Natural killer cell treated with Interleukin-12 subunit alpha and Interleukin-12 subunit beta and Interleukin-15 and Interleukin-18, amount 100 ng/mL, for 72 hours (primary cell): Measurements from ENCODE around the gene GADD45G. TPM values are rescaled to one million over a fixed set of nuclear protein-coding genes. Genes with fewer than 3 reads are reported as not detected.

Source experiments
- ATAC-seq, 2 donors: fragments of 150-1000 bp; cut with Tn5 transposase in 1 of 2; sonication (Bioruptor Pico), chemical (Tn5 transposase) in 1 of 2; 2 replicates each; pipeline ENCODE4 v1.10.0; 2021
- DNase-seq: peaks from one replicate; pipeline ENCODE4 v3.0.0; 2022; ENCODE audit warnings: low spot score
- H3K27ac Mint-ChIP-seq, 2 donors: 1 replicate in 1 of 2; 2 replicates in 1 of 2; pipeline ENCODE4 v1.8.0; 2022; ENCODE audit warnings: mixed read lengths in 2 of 2, mild to moderate bottlenecking in 1 of 2, moderate library complexity in 1 of 2
- H3K27me3 Mint-ChIP-seq, 2 donors: 1 replicate in 1 of 2; 2 replicates in 1 of 2; pipeline ENCODE4 v1.8.0; 2022; ENCODE audit warnings: mixed read lengths in 2 of 2
- H3K36me3 Mint-ChIP-seq: one replicate; pipeline ENCODE4 v1.8.0; 2022; ENCODE audit warnings: mixed read lengths
- H3K4me1 Mint-ChIP-seq, 2 donors: 1 replicate in 1 of 2; 2 replicates in 1 of 2; pipeline ENCODE4 v1.8.0; 2022; ENCODE audit warnings: low read depth in 2 of 2, mixed read lengths in 2 of 2, mild to moderate bottlenecking in 1 of 2
- H3K4me3 Mint-ChIP-seq: one replicate; pipeline ENCODE4 v1.8.0; 2022; ENCODE audit warnings: mixed read lengths
- H3K9me3 Mint-ChIP-seq: 2 replicates; pipeline ENCODE4 v1.8.0; 2022; ENCODE audit warnings: mixed read lengths
- total RNA-seq, 2 donors: library from RNA; stranded (reverse); gene quantifications; one replicate each; pipeline ENCODE4 v1.2.3, GENCODE V29; 2022

The GADD45G gene
- total RNA-seq, 2 donors from 2014 or later: 24.3 to 68.6 TPM

- Mint-ChIP-seq H3K9me3 (no peaks in the 10 kb centered on the region), H3K4me3 (no peak overlapping the region), H3K36me3 (no peaks in the 10 kb centered on the region), H3K27me3 (peaks cover 0 to 6% of the 10 kb centered on the region in 2 donors), H3K4me1 (peaks cover 0 to 2% of the 10 kb centered on the region in 2 donors), H3K27ac (no peak overlapping the region)
- no peak for DNase-seq
- ATAC-seq: no peak
Observed at GRCh38 chr9:89621676-89622075, 16.9 kb downstream of the GADD45G start.

- DNase-seq (no peak), ATAC-seq (no peak)
- Mint-ChIP-seq H3K9me3 (no peaks in the 10 kb centered on the region), H3K36me3 (no peaks in the 10 kb centered on the region), H3K27ac (no peak overlapping the region), H3K27me3 (peaks cover 0 to 8% of the 10 kb centered on the region in 2 donors), H3K4me3 (no peak overlapping the region), H3K4me1 (peaks cover 0 to 3% of the 10 kb centered on the region in 2 donors)
Observed at GRCh38 chr9:89622933-89623861, 18.4 kb downstream of the GADD45G start.

GRCh38 chr9:89623925-89624420 lies 19.2 kb downstream of the GADD45G start:
- no peak for ATAC-seq
- H3K27me3 Mint-ChIP-seq: peaks cover 0 to 8% of the 10 kb centered on the region in 2 donors
- H3K9me3 Mint-ChIP-seq: no peaks in the 10 kb centered on the region
- peaks cover 0 to 7% of the 10 kb centered on the region in 2 donors for H3K4me1 Mint-ChIP-seq
- no peak for DNase-seq
- no peak overlapping the region for H3K4me3 Mint-ChIP-seq
- H3K36me3 Mint-ChIP-seq: no peaks in the 10 kb centered on the region
- H3K27ac Mint-ChIP-seq: no peak overlapping the region

- no peaks in the 10 kb centered on the region for H3K36me3 Mint-ChIP-seq
Observed at GRCh38 chr9:89625721-89626687, 21.2 kb downstream of the GADD45G start.

GRCh38 chr9:89626741-89627265 lies 22.0 kb downstream of the GADD45G start:
- DNase-seq: no peak
- H3K4me3 Mint-ChIP-seq: no peak overlapping the region
- no peak for ATAC-seq
- H3K9me3 Mint-ChIP-seq: no peaks in the 10 kb centered on the region
- H3K27ac Mint-ChIP-seq: peak overlapping the region in 1 of 2 donors; percentile 63
- no peaks in the 10 kb centered on the region for H3K36me3 Mint-ChIP-seq
- peaks cover 0 to 12% of the 10 kb centered on the region in 2 donors for H3K27me3 Mint-ChIP-seq
- peaks cover 0 to 11% of the 10 kb centered on the region in 2 donors for H3K4me1 Mint-ChIP-seq

More at GRCh38 chr9:89625721-89626687, 21.2 kb downstream of the GADD45G start:
- Mint-ChIP-seq H3K9me3 (no peaks in the 10 kb centered on the region), H3K27ac (peak overlapping the region in 1 of 2 donors; percentile 63), H3K4me1 (peaks cover 0 to 11% of the 10 kb centered on the region in 2 donors), H3K4me3 (no peak overlapping the region), H3K27me3 (peaks cover 0 to 12% of the 10 kb centered on the region in 2 donors)
- ATAC-seq (no peak), DNase-seq (no peak)

- no peak overlapping the region for H3K4me3 Mint-ChIP-seq
- H3K27me3 Mint-ChIP-seq: peaks cover 0 to 12% of the 10 kb centered on the region in 2 donors
- DNase-seq (no peak), ATAC-seq (no peak)
- no peaks in the 10 kb centered on the region for H3K36me3 Mint-ChIP-seq
- peaks cover 0 to 11% of the 10 kb centered on the region in 2 donors for H3K4me1 Mint-ChIP-seq
- H3K9me3 Mint-ChIP-seq: no peaks in the 10 kb centered on the region
- H3K27ac Mint-ChIP-seq: peak overlapping the region in 1 of 2 donors; percentile 14
Observed at GRCh38 chr9:89628601-89629000, 23.8 kb downstream of the GADD45G start.

- DNase-seq: no peak
- ATAC-seq: peak in 1 of 2 donors; percentile 44
- no peaks in the 10 kb centered on the region for H3K36me3 Mint-ChIP-seq
- no peaks in the 10 kb centered on the region for H3K9me3 Mint-ChIP-seq
- peaks cover 0 to 11% of the 10 kb centered on the region in 2 donors for H3K4me1 Mint-ChIP-seq
- peak overlapping the region; percentile 1 for H3K4me3 Mint-ChIP-seq
- peak overlapping the region in 1 of 2 donors; percentile 14 for H3K27ac Mint-ChIP-seq
- peaks cover 0 to 8% of the 10 kb centered on the region in 2 donors for H3K27me3 Mint-ChIP-seq
Observed at GRCh38 chr9:89629081-89629976, 24.5 kb downstream of the GADD45G start.

- H3K9me3 Mint-ChIP-seq: no peaks in the 10 kb centered on the region
- no peaks in the 10 kb centered on the region for H3K36me3 Mint-ChIP-seq
- H3K4me1 Mint-ChIP-seq: peaks cover 0 to 11% of the 10 kb centered on the region in 2 donors
- peaks cover 4 to 8% of the 10 kb centered on the region in 2 donors for H3K27me3 Mint-ChIP-seq
- DNase-seq (no peak), ATAC-seq (no peak)
- H3K27ac Mint-ChIP-seq: no peak overlapping the region
- no peak overlapping the region for H3K4me3 Mint-ChIP-seq
Observed at GRCh38 chr9:89630508-89630907, 25.7 kb downstream of the GADD45G start.

- no peak for ATAC-seq
- Mint-ChIP-seq H3K27me3 (peaks cover 4 to 8% of the 10 kb centered on the region in 2 donors), H3K27ac (no peak overlapping the region), H3K9me3 (no peaks in the 10 kb centered on the region), H3K4me3 (no peak overlapping the region), H3K4me1 (peaks cover 0 to 11% of the 10 kb centered on the region in 2 donors), H3K36me3 (no peaks in the 10 kb centered on the region)
- no peak for DNase-seq
Observed at GRCh38 chr9:89631384-89631783, 26.6 kb downstream of the GADD45G start.

GRCh38 chr9:89632192-89632733 lies 27.5 kb downstream of the GADD45G start:
- Mint-ChIP-seq H3K9me3 (no peaks in the 10 kb centered on the region), H3K27ac (no peak overlapping the region), H3K4me1 (peaks cover 0 to 8% of the 10 kb centered on the region in 2 donors), H3K36me3 (no peaks in the 10 kb centered on the region), H3K4me3 (no peak overlapping the region), H3K27me3 (peaks cover 4% of the 10 kb centered on the region in 2 donors)
- DNase-seq: no peak
- ATAC-seq: no peak

GRCh38 chr9:89632736-89633135 lies 27.9 kb downstream of the GADD45G start:
- no peak overlapping the region for H3K4me3 Mint-ChIP-seq
- DNase-seq: no peak
- H3K4me1 Mint-ChIP-seq: peaks cover 0 to 8% of the 10 kb centered on the region in 2 donors
- H3K27me3 Mint-ChIP-seq: peaks cover 4% of the 10 kb centered on the region in 2 donors
- no peaks in the 10 kb centered on the region for H3K36me3 Mint-ChIP-seq
- H3K9me3 Mint-ChIP-seq: no peaks in the 10 kb centered on the region
- no peak overlapping the region for H3K27ac Mint-ChIP-seq
- ATAC-seq: no peak

GRCh38 chr9:89633404-89633803 lies 28.6 kb downstream of the GADD45G start:
- Mint-ChIP-seq H3K4me1 (peaks cover 0 to 8% of the 10 kb centered on the region in 2 donors), H3K36me3 (no peaks in the 10 kb centered on the region), H3K9me3 (no peaks in the 10 kb centered on the region), H3K27ac (no peak overlapping the region), H3K4me3 (no peak overlapping the region), H3K27me3 (peaks cover 4% of the 10 kb centered on the region in 2 donors)
- DNase-seq (no peak), ATAC-seq (no peak)
